PC-9 (cell line): Measurements from ENCODE around the gene ARHGAP6.

Source experiments
- EZH2 ChIP-seq: fragments of 200-600 bp; sonication (generic); IDR thresholded peaks from 2 replicates; pipeline ENCODE4 v1.8.0; 2017; ENCODE audit warnings: antibody characterized with exemption, low read depth
- TF ChIP-seq, protein P1 (sequence below): fragments of 200-600 bp; sonication (generic); conservative IDR thresholded peaks from 2 replicates; pipeline ENCODE4 v1.6.1; 2017; ENCODE audit warnings: mixed run types, antibody characterized with exemption, mild to moderate bottlenecking, moderate library complexity

DNA sequence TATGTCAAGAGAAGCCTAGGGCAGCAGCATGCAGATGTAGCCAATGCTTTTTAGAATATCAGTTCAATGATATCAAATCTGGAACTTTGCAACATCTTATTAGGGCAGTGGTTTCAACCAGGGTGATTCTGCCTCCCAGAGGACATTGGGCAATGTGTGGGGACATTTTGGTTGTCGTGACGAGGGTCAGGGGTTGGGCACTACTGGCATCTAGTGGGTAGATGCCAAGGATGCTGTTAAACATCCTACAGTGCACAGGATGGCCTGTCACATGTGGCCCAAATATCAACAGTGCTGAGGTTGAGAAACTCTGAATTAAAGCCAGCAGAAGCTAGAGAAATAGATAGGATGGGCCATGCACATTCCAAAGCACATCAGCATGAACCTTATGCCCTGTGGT, 220.2 kb downstream of the ARHGAP6 start:
- TF ChIP-seq, protein P1, sequence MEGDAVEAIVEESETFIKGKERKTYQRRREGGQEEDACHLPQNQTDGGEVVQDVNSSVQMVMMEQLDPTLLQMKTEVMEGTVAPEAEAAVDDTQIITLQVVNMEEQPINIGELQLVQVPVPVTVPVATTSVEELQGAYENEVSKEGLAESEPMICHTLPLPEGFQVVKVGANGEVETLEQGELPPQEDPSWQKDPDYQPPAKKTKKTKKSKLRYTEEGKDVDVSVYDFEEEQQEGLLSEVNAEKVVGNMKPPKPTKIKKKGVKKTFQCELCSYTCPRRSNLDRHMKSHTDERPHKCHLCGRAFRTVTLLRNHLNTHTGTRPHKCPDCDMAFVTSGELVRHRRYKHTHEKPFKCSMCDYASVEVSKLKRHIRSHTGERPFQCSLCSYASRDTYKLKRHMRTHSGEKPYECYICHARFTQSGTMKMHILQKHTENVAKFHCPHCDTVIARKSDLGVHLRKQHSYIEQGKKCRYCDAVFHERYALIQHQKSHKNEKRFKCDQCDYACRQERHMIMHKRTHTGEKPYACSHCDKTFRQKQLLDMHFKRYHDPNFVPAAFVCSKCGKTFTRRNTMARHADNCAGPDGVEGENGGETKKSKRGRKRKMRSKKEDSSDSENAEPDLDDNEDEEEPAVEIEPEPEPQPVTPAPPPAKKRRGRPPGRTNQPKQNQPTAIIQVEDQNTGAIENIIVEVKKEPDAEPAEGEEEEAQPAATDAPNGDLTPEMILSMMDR: no peak
- TF ChIP-seq EZH2: no peak
